ENCODE measurements around the gene RBM15B. TPM values are rescaled to one million over a fixed set of nuclear protein-coding genes. Genes with fewer than 3 reads are reported as not detected.

The RBM15B gene
- total RNA-seq, 4 donors from 2014 or later = 4.9 to 13.7 (median 8.9) TPM

GRCh38 chr3:51353691-51354090, 37.4 kb upstream of the RBM15B start:
- no peaks in the 10 kb centered on the region for H3K27me3 ChIP-seq
- no peak overlapping the region for H3K27ac ChIP-seq
- no peak for ATAC-seq
- no peaks in the 10 kb centered on the region for H3K36me3 ChIP-seq
- TF ChIP-seq POLR2A (IDR thresholded peaks at IDR 0.05) (no peak), CTCF (IDR thresholded peaks at IDR 0.05 in 4 of 5, conservative IDR thresholded peaks at IDR 0.05 in 1 of 5) (no peak)
- H3K4me1 ChIP-seq = no peaks in the 10 kb centered on the region
- DNase-seq = no peak
- intact Hi-C loops (cut with DNase I; ENCODE audit: low total_unique reads) = no loop called here
- no peaks in the 10 kb centered on the region for H3K9me3 ChIP-seq
- H3K4me3 ChIP-seq = no peak overlapping the region
- in situ Hi-C loops (cut with MboI; ENCODE audit: low sequenced_read_pairs in 4 of 4) = no loop called here

- Histone ChIP-seq H3K36me3 (no peaks in the 10 kb centered on the region), H3K27me3 (no peaks in the 10 kb centered on the region), H3K4me1 (no peaks in the 10 kb centered on the region), H3K9me3 (no peaks in the 10 kb centered on the region), H3K27ac (no peak overlapping the region), H3K4me3 (no peak overlapping the region)
- ATAC-seq (no peak), DNase-seq (no peak)
- in situ Hi-C loops (cut with MboI; ENCODE audit: low sequenced_read_pairs in 4 of 4) = no loop called here
- no peak for TF ChIP-seq POLR2A (IDR thresholded peaks at IDR 0.05)
- TF ChIP-seq CTCF (IDR thresholded peaks at IDR 0.05 in 4 of 5, conservative IDR thresholded peaks at IDR 0.05 in 1 of 5) = no peak
- intact Hi-C loops (cut with DNase I; ENCODE audit: low total_unique reads) = no loop called here
Measured at GRCh38 chr3:51354172-51354571, 36.9 kb upstream of the RBM15B start.

GRCh38 chr3:51354731-51355615, 36.1 kb upstream of the RBM15B start:
- Histone ChIP-seq H3K9me3 (no peaks in the 10 kb centered on the region), H3K27ac (no peak overlapping the region), H3K4me3 (no peak overlapping the region), H3K27me3 (no peaks in the 10 kb centered on the region), H3K4me1 (no peaks in the 10 kb centered on the region), H3K36me3 (no peaks in the 10 kb centered on the region)
- intact Hi-C loops (cut with DNase I; ENCODE audit: low total_unique reads) (no loop called here), in situ Hi-C loops (cut with MboI; ENCODE audit: low sequenced_read_pairs in 4 of 4) (no loop called here)
- no peak for TF ChIP-seq POLR2A (IDR thresholded peaks at IDR 0.05)
- TF ChIP-seq CTCF (IDR thresholded peaks at IDR 0.05 in 4 of 5, conservative IDR thresholded peaks at IDR 0.05 in 1 of 5) = no peak
- ATAC-seq (no peak), DNase-seq (no peak)

- in situ Hi-C loops (cut with MboI; ENCODE audit: low sequenced_read_pairs in 4 of 4) (no loop called here), intact Hi-C loops (cut with DNase I; ENCODE audit: low total_unique reads) (no loop called here)
- Histone ChIP-seq H3K36me3 (no peaks in the 10 kb centered on the region), H3K9me3 (no peaks in the 10 kb centered on the region), H3K27me3 (no peaks in the 10 kb centered on the region), H3K4me3 (no peak overlapping the region), H3K27ac (no peak overlapping the region), H3K4me1 (no peaks in the 10 kb centered on the region)
- no peak for DNase-seq
- TF ChIP-seq CTCF (IDR thresholded peaks at IDR 0.05 in 4 of 5, conservative IDR thresholded peaks at IDR 0.05 in 1 of 5) (no peak), POLR2A (IDR thresholded peaks at IDR 0.05) (no peak)
- ATAC-seq = no peak
Measured at GRCh38 chr3:51355891-51356578, 35.0 kb upstream of the RBM15B start.
